ENCODE data around the gene TLCD2. TPM values are rescaled to one million over a fixed set of nuclear protein-coding genes. Genes with fewer than 3 reads are reported as not detected.
"Not testable (repeated sequence)": the region's sequence is repeated elsewhere in the genome, so short reads cannot be mapped to it uniquely, and the experiment has no call there.

Gene TLCD2
- polyA plus RNA-seq, 1 donor, result 6.7 TPM

DNA sequence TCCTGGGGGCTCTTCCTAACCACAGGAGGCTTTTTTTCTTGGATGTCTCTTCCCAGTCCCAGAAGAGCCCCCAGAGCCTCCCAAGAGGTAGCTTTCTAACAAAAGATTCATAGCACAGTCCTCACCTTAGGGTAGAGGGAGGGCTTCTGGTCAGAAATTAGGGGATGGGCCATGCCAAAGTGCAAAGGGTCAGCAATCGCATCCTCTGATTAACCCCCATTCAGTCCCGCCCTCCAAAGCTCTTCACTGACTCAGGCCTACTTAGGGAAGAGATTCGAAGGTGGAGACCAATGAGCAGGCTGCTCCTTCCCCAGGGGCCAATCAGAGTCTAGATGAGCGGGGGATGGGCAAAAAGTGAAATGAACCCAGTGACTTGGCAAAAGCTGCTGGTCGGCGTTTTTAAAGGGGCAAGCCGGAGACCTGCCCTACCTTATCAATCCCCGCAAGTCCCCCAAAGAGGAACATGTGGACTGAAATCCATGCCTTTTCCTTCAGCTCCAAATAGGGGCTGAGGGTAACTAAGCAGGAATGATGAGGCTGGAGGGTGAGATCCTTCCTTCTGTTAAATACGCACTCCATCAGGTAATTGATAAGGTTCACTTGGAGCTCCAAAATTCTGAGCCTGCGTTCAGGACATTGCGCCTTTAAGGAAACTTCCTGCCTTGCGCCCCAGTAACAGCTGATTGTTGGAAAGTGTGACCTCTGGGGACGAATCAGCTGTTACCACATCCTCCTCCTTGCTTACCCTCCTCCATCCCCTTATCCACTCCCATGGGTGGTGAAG is 6.9 kb upstream of the TLCD2 start:
- DNase-seq, result peak; percentile 97

DNA sequence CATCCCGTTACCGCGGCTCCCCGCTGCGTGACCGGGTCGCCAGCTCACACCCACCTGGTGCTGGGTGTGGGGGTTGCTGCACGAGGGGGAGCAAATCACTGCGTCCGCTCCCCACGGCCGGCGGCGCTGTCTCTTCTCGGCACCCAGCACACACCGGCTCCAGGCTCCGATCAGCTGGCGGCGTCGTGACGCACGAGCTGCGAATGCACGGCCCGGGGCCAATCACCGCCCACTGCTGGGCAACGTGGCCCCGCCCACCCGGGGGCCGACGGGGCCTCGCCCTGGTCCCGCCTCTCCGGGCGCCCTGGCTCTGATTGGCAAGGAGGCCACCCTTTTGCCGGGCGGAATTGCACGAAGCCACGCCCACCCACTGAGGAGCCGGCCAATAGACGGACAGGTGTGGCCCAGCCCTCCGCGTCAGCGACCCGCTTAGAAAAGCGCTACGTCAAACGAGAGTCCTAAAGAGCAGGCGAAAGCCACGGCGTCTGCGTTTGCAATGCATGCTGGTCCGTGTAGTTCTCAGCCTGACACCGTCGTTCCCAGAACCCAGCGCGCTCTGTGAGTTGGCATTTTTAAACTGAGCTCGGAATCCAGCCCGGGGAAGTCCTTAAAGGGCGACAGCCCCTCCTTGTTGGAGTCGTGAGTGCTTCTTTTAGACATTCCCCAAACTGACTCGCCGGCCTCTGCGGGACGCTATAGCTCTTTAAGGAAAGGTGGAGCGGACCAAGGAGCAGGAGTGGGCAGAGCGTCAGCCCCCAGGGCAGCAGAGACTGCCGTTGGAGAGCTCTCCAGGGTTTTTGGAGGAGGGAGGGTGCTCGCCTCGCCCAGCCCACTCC is 6.1 kb upstream of the TLCD2 start:
- peak; percentile 100 for DNase-seq

DNA sequence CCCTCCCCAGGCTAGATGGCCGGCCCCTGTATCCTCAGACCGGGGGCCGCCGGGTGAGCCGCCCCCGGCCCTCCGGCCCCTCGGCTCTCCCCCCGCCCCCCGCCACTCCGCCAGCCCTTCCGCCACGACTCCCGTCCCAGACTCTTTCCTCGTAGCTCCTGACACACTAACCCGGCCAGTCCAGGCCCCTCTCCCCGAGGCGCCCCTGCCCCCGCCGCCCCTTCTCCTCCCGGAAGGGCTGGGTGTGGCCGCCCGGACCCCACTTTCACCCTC is 5.6 kb upstream of the TLCD2 start:
- DNase-seq, result no peak

DNA sequence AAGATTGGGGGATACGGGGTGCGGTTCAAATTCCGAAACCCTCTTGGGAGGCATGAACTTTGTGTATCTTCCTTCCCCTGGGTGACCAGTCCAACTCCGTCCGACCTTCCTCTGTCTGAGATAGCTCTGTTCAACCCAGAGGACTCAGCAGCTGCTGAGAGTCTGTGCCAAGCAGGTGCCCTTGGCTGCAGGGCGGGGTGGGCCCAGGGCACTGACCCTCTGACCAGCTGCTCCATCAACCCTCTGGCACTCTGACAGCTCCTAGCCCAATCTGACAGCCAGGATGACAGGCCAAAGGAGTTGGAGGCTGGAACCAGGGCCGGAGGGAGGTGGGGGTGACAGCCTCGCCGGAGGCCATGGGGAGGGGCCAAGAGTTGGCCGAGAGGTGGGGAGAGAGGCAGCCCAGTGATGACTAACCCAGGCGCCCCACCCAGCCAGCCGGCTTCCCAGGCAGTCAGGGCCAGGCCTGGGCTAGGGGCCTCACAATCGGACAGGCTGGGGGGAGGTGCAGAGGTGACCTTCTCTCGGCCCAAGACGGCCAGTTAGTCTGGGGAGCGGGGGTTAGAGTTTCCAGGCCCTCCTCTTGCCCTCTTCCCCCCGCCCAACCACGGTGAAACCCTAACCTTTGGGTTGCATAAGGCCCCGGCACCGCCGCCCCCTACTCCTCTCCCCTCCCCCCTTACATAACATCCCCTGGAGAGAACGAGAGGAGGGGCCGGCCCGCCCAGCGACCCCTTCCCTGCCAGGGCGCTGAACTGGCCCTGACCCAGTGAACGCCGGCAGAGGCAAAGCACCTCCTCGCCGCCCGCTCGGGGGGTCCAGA is 5.0 kb upstream of the TLCD2 start:
- no peak for DNase-seq

DNA sequence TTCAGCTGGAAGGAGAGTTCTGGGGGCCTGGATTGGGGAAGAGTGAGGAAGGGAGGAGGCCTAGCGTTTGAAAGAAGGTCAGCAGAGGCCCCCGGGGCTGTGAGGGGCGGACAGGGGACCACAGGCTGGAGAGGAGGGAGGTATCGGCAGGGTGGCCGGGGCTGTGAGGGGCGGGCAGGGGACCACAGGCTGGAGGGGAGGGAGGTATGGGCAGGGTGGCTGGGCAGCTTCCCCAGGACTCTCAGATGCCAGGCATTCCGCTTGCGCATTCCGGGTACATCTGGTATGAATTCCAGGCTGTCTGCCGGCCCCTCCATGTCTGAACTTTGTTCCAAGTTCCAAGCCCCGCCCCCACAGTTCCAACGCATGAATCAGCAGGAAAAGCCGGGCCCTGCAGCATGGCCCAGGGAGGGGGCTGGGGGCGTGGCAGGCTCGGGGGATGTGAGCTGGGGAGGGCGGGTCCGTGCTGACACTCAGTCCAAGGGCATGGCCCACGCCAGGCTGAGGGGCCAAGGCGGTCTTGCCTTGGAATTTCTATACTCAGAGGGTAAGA is 4.3 kb upstream of the TLCD2 start:
- peak; percentile 90 for DNase-seq

DNA sequence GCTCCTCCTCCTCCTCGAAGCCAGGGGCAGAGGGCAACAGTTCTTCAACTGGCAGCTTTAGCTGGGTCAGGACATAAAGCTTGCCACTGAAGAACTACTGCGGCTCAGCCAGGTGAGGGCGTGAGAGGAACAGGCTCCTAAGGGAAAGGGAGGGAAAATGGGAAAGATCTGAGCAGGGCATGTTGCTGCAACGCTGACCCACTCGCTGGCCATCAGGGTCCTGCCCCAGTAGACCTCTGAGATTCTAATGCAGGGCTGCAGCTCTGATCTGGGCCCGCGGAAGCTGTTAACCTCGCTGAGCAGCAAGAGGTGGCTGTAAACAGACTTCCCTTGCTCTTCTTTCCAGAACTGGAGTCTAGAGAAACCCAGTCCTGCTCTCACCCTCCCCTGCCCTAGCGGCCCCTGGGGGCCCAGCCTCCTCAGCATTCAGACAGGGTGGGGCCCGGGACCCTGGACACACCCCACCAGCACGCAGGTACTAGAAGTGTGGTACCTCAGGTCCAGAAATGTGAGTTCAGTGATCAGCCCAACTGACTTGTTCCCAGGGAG is 3.8 kb upstream of the TLCD2 start:
- no peak for DNase-seq

DNA sequence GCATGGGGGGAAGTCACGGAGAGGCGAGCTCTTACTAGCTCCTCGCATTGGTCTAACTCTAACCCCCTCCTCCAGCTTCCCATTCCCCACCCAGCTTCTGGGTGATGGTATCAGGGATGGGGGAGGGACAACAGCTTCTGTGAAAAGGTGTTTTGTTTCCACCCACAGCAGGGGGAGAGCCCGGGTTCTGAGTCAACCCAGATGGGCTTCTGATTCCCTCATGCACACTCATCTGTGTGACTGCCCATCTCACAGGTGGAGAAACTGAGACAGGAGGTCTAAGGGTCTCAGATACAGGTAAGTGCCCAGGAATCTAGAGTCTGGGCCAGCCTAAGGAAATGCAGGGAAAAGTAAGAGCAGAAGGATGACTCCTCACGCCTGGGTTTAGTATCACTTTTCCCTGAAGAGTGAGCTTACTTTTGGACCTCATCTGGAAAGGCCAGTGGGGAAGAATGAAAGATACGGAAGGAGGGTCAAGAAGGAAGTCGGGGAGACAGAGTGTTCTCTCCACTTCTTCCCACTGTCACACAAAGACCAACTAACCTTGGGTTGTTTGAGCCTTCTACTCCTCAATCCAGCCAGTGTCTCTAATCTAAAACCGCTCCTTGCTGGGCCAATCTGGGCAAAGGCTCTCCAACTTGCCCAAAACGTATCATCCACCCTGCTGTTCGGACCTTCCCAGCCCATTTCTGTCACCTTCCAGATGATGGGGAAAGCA is 3.1 kb upstream of the TLCD2 start:
- DNase-seq, result no peak

DNA sequence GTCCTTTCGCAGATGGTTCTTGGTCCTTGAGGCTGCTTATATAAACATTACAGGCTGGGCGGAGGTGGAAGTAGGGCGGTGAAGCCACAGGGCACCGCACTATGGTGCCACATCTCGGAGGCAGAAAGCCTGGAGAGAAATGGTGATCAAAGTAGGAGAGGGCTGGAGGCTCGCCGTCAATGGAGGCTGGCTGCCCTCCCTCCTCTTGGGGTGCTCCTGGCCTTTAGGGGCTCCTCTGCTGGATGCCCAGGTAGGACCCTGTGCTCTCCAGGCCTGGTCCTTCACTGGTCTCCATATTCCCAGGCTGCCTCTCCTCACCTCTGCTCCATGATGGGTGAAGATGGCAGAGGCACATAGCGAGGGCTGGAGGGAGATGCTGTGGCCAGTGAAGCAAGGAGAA is 2.1 kb upstream of the TLCD2 start:
- no peak for DNase-seq

DNA sequence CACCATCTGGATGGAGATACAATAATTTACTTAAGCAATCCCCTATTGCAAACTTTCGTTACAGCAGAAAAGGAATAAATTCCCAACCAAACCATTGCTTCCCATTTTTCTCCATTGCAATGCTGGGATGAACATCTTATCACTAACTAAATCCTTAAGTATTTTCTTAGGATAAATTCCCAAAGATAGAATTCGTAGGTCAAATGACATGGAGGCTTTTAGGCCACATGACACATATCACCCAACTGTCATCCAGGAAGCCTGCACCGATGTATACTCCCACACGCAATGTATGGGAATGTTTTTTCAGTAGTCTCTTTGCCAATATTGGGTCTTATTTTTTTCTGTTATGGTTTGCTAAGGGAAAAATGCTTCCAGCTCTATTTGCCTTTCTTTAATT is 1.6 kb upstream of the TLCD2 start:
- no peak for DNase-seq

DNA sequence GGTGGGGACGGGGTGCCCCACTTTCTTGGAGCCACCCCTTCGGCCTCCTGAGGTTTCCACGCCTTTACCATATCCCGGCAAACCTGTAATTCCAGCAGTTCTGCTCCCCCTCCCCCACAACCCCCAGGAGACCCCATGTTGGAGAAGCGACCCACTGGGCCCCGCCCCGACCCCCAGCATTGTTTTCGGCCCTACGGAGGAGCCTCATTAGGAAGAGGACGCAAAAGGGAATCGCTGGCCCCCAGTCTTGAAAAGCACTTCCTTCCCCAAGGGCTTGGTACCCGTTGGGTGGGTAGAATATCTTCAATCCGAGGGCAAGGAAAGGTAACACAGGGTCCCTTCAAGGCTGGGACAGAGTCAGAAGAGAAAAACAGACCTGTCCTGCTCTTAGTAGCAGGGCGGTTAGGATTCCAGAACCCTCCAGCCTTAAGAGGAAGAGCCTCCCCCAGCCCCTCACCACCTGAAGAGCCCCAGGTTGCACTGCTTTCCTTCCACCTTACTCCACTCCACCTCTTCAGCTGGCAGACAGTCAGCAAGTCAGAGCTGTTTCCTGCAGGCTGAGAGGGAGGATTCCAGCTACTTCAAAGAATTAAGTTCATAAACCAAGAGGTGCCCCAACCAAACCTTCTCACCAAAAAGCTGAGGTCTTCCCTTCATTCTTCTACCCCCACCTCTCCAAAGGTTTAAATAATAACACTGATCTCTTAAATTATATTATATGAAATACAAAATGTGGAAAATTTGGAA is 803 bp upstream of the TLCD2 start:
- no peak for DNase-seq

DNA sequence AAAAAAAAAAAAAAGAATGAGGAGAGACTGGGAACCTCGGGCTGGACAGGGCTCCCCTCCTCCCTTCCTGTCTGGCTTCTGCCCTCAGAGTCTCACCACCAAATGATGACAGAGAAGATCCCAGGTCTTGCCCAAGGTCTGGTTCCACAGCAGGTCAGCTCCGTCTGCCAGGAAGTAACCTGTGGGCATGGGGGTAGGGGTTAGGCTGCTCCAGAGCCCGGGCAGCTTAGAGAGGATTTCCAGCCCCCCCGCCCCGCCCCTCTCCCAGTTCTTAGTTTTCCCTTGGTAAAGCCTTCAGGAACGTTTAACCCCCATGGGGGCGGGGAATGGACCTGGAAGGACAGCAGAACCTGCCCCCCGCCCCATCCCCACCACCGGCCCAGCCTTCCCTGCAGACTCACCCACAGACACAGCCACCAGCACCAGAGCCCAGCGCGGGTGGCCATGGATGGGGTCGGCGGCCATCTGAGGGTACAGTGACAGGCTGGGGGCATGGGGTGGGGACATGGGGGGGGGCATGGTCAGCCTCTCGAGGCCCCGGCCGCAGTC is 700 bp downstream of the TLCD2 start:
- no peak for DNase-seq

DNA sequence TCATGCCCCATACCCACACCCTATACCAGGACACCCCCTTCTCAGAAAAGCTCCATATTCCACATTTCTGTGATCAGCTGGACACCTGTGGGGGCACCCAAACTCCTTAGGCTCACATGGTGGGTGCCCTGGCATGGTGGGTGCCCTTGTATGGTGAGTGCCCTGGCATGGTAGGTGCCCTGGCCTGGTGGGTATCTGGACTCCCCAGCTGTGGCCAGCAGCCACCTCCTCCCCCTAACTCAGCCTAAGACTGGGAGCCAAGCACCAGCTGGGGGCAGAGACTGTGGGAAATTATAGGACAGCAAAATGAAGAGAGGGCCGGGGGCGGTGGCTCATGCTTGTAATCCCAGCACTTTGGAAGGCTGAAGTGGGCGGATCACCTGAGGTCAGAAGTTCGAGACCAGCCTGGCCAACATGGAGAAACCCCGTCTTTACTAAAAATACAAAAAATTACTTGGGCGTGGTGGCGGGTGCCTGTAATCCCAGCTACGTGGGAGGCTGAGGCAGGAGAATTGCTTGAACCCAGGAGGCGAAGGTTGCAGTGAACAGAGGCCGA is 1.3 kb downstream of the TLCD2 start:
- DNase-seq, result not testable (repeated sequence)

DNA sequence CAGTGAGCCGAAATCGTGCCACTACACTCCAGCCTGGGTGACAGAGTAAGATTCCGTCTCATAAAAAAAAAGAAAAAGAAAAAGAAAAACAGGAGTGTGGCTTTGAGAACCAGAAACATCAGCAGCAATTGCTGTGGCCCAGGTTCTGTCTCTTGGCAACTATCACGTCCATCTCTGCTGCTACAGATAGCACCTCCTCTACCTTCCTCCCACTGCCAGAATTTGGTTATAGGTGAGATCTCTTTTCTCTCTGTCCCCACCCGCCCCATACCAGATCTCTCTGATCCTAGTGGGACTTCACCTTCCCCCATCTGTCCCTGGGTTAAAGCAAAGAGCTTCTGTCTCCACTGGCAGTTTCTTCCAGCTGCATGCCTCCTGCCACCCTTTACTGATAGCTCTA is 3.1 kb downstream of the TLCD2 start:
- DNase-seq, result no peak

DNA sequence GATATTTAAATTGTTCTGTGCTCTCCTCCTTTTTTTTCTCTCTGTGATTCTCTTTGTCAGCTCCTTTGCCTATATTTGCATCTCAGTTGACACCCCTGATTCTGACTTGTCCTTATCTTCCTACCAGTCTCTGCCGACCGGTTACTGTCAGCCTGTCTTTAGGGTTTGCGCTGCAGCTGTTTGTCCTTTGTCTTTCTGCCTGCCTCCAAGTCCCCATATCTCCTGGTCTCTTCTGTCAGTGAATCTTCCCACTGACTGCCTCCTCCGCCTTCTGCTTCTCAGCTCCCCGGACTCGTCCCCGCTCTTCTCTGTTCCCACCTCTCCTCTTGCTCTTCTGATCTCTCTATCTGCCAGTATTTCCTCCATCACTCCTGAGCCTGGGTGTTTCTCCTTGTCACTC is 5.2 kb downstream of the TLCD2 start:
- DNase-seq, result no peak

DNA sequence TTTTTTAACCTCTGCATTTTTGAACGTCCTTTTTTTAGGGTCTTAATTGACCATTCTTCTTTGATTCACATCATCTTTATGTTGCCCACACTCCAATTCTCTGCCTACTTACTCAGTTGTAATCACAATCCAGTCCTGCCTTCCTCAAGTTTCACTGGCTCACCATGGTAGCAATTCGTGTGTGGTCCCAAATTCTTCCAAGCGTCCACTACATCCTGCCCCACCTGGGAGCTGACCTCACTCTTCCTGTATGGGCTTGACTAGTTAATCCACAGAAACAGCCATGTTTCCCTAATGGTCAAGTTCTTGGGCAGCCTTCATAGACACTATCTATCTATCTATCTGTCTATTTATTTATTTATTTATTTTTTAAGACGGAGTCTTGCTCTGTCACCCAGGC is 7.1 kb downstream of the TLCD2 start:
- no peak for DNase-seq

DNA sequence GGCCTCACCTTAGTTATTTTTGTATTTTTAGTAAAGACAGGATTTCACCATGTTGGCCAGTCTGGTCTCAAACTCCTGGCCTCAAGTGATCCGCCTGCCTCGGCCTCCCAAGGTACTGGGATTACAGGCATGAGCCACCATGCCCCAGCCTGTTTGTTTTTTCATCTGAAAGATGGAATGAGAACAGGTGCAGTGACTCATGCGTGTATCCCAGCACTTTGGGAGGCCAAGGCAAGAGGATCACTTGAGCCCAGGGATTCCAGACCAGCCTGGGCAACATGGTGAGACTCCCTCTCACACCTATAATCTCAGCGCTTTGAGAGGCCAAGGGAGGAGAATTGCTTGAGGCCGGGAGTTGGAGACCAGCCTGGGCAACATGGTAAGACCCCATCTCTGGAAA is 10.3 kb downstream of the TLCD2 start:
- DNase-seq, result not testable (repeated sequence)

DNA sequence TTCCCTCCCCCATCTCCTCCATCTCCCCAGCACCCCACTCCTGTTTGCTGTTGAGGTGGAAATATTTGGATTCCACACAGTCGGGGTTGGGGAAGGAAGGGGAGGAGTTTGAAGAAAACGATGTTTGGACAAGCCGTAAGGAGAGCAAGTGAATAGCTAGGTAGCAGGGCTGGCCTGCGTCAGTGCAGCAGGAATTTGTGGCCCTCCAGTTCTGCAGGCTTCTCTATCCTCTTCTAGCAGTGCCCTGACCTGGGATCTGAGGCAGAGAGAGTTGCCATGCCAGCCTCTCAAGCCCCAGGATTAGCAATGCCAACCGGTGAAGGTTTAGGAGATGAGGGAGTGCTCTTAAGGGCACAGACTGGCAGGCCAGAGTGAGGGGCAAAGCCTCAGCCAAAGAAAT is 12.5 kb downstream of the TLCD2 start:
- no peak for DNase-seq

DNA sequence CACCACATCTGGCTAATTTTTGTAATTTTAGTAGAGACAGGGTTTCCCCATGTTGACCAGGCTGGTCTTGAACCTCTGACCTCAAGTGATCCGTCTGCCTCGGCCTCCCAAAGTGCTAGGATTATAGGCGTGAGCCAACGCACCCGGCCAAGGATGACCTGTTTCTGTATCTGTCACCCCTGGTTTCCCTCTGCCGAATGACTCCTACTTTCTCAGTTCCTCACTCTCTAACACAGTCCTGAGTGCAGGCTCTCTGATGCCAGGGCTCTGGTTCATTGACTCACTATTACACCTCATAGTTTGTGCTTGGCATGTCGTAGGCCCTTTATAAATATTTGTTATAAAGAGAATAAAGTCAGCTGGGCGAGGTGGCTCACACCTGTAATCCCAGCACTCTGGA is 14.8 kb downstream of the TLCD2 start:
- no peak for DNase-seq

DNA sequence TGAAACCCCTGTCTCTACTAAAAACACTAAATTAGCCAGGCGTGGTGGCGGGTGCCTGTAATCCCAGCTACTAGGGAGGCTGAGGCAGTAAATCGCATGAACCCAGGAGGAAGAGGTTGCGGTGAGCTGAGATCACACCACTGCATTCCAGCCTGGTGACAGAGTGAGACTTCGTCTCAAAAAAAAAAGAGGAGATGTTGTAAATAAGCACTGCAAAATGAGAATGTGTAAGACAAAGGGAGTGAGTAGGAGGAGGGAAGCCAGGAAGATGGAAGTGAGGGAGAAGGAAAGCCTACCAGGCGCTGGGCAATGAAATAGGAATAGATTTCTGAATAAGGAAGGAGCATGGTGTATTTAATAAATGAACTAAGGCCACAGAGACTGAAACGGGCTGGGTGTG is 16.8 kb downstream of the TLCD2 start:
- DNase-seq, result no peak

DNA sequence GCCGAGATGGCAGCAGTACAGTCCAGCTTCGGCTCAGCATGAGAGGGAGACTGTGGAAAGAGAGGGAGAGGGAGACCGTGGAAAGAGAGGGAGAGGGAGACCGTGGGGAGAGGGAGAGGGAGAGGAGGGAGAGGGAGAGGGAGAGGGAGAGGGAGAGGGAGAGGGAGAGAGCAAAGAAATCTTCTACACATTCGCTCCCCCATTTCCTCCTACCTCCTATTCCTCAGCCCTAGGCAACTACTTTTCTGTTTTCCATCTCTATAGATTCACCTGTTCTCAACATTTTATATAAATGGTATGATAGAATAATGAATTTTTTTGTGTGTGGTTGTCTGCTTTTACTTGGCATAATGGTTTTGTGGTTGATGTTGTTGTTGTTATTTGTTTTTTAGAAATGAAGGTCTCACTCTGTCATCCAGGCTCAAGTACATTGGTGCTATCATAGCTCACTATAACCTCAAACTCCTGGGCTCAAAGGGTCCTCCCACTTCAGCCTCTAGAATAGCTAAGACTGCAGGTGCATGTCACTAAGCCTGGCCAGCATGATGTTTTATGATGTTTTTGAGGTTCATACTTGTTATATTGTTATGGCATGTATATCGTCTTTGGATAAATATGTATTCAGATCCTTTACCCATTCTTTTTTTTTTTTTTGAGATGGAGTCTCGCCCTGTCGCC is 19.5 kb downstream of the TLCD2 start:
- no peak for DNase-seq
